H1 (cell line): ENCODE results near the gene DECR2. TPM values are rescaled to one million over a fixed set of nuclear protein-coding genes. Genes with fewer than 3 reads are reported as not detected.

Source experiments
- CTCF ChIA-PET: fragments of 300-600 bp; sonication (Branson Sonifier 250); formaldehyde crosslinking; loops from one replicate; lab custom pipeline; 2021; ENCODE audit not compliant: partially characterized antibody; lab: Charles Lee
- POLR2A ChIA-PET: fragments of 300-600 bp; sonication (Branson Sonifier 250); formaldehyde crosslinking; loops from one replicate; lab custom pipeline; 2021; ENCODE audit warnings: inconsistent platforms; ENCODE audit not compliant: partially characterized antibody; lab: Charles Lee
- DNase-seq, 2 experiments: peaks; one replicate each; pipeline versions ENCODE4 v3.0.0 to v3.0.0-alpha.2; 2010 to 2022; ENCODE audit warnings: low spot score in 2 of 2, low read depth in 1 of 2, mixed read lengths in 1 of 2
- FAIRE-seq: peaks from 2 replicates; lab custom pipeline; 2011; peaks lifted over from hg19 to GRCh38; lab: Jason Lieb, UNC
- H2AFZ ChIP-seq: 2 replicates; pipeline ENCODE4 v1.8.1; 2012; ENCODE audit warnings: low read length, inconsistent platforms
- H2AK5ac ChIP-seq: 2 replicates; pipeline ENCODE4 v1.6.1; 2013; ENCODE audit warnings: low read depth, low read length
- H2BK120ac ChIP-seq: replicated peaks from 2 replicates; pipeline ENCODE3; 2013; ENCODE audit warnings: low read depth, low read length, inconsistent platforms
- H2BK12ac ChIP-seq: 2 replicates; pipeline ENCODE4 v1.6.1; 2013; ENCODE audit warnings: low read depth, low read length
- H2BK15ac ChIP-seq: 2 replicates; pipeline ENCODE4 v1.6.1; 2013; ENCODE audit warnings: low read length
- H2BK20ac ChIP-seq: 2 replicates; pipeline ENCODE4 v1.6.1; 2013; ENCODE audit warnings: low read length
- H2BK5ac ChIP-seq: 2 replicates; pipeline ENCODE4 v1.6.1; 2013; ENCODE audit warnings: low read depth, low read length
- H3K14ac ChIP-seq: 2 replicates; pipeline ENCODE4 v1.6.1; 2013; ENCODE audit warnings: inconsistent platforms; ENCODE audit not compliant: insufficient read length
- H3K18ac ChIP-seq: 2 replicates; pipeline ENCODE4 v1.6.1; 2013; ENCODE audit warnings: low read length; ENCODE audit errors: extremely low read depth
- H3K23ac ChIP-seq: 2 replicates; pipeline ENCODE4 v1.6.1; 2013; ENCODE audit warnings: inconsistent platforms; ENCODE audit not compliant: insufficient read length
- H3K23me2 ChIP-seq: 2 replicates; pipeline ENCODE4 v1.6.1; 2013; ENCODE audit warnings: low read depth, low read length
- H3K27ac ChIP-seq: 2 replicates; pipeline ENCODE4 v1.6.1; 2011; ENCODE audit warnings: low read depth, low read length, inconsistent platforms
- H3K27me3 ChIP-seq, 4 experiments: replicated peaks in 1 of 4; 1 replicate in 1 of 4; 2 replicates in 3 of 4; pipeline versions ENCODE4 v1.6.1 to v1.8.1; 2011 to 2013; ENCODE audit warnings: low read length in 3 of 4, mild to moderate bottlenecking in 3 of 4, inconsistent platforms in 2 of 4, mixed read lengths in 2 of 4, moderate library complexity in 1 of 4; ENCODE audit not compliant: control insufficient read depth in 3 of 4, insufficient read depth in 3 of 4; ENCODE audit errors: extremely low read depth in 1 of 4
- H3K36me3 ChIP-seq, 4 experiments: 2 replicates each; pipeline versions ENCODE4 v1.6.1 to v1.8.1; 2011 to 2013; ENCODE audit warnings: mild to moderate bottlenecking in 4 of 4, low read length in 3 of 4, moderate library complexity in 2 of 4, control low read depth in 1 of 4, inconsistent platforms in 1 of 4; ENCODE audit not compliant: insufficient read depth in 4 of 4, control insufficient read depth in 2 of 4
- H3K4ac ChIP-seq: replicated peaks from 2 replicates; pipeline ENCODE3; 2013; ENCODE audit warnings: low read length, low read depth, mixed read lengths, inconsistent platforms; ENCODE audit not compliant: insufficient read length
- H3K4me1 ChIP-seq, 4 experiments: replicated peaks in 1 of 4; 1 replicate in 1 of 4; 2 replicates in 3 of 4; pipeline versions ENCODE4 v1.6.1 to v1.8.1; 2011 to 2013; ENCODE audit warnings: low read length in 3 of 4, inconsistent platforms in 2 of 4, mixed read lengths in 1 of 4; ENCODE audit not compliant: insufficient read depth in 4 of 4, control insufficient read depth in 3 of 4
- H3K4me2 ChIP-seq, 2 experiments: 2 replicates each; pipeline versions ENCODE4 v1.6.1 to v1.8.1; 2011 to 2013; ENCODE audit warnings: low read depth in 2 of 2, low read length in 2 of 2, control low read depth in 1 of 2, inconsistent platforms in 1 of 2, mild to moderate bottlenecking in 1 of 2; ENCODE audit not compliant: insufficient read depth in 1 of 2
- H3K4me3 ChIP-seq, 4 experiments: fragments of 200-600, 300-600 bp in 1 of 4; sonication (generic), shearing (Covaris generic), sonication (Bioruptor Twin) in 1 of 4; 2 replicates each; pipeline versions ENCODE4 v1.5.1 to v1.8.1; 2011 to 2016; ENCODE audit warnings: low read length in 4 of 4, low read depth in 3 of 4, control low read depth in 2 of 4, inconsistent platforms in 2 of 4, mild to moderate bottlenecking in 2 of 4, mixed read lengths in 1 of 4, moderate library complexity in 1 of 4; ENCODE audit not compliant: insufficient read depth in 2 of 4; ENCODE audit errors: extremely low read depth in 1 of 4
- H3K56ac ChIP-seq: replicated peaks from 2 replicates; pipeline ENCODE3; 2013; ENCODE audit warnings: low read depth, mild to moderate bottlenecking, mixed read lengths, low read length, inconsistent platforms; ENCODE audit not compliant: insufficient read length
- H3K79me1 ChIP-seq: 2 replicates; pipeline ENCODE4 v1.6.1; 2013; ENCODE audit warnings: low read depth, low read length, control low read depth
- H3K79me2 ChIP-seq, 2 experiments: 2 replicates each; pipeline versions ENCODE4 v1.6.1 to v1.8.1; 2012 to 2013; ENCODE audit warnings: low read length in 2 of 2, mild to moderate bottlenecking in 2 of 2, inconsistent platforms in 1 of 2; ENCODE audit not compliant: insufficient read depth in 2 of 2, control insufficient read depth in 1 of 2
- H3K9ac ChIP-seq, 4 experiments: replicated peaks in 1 of 4; 1 replicate in 1 of 4; 2 replicates in 3 of 4; pipeline versions ENCODE4 v1.6.1 to v1.8.1; 2011 to 2013; ENCODE audit warnings: low read depth in 3 of 4, low read length in 3 of 4, control low read depth in 2 of 4, mild to moderate bottlenecking in 2 of 4, moderate library complexity in 2 of 4, inconsistent platforms in 1 of 4; ENCODE audit errors: extremely low read depth in 1 of 4
- H3K9me3 ChIP-seq, 2 experiments: 2 replicates each; pipeline versions ENCODE4 v1.6.1 to v1.8.1; 2012 to 2013; ENCODE audit warnings: mild to moderate bottlenecking in 2 of 2, moderate library complexity in 2 of 2, control low read depth in 1 of 2, inconsistent platforms in 1 of 2, low read depth in 1 of 2, low read length in 1 of 2, mixed read lengths in 1 of 2; ENCODE audit not compliant: insufficient read depth in 2 of 2
- H4K20me1 ChIP-seq, 2 experiments: replicated peaks in 1 of 2; 2 replicates each; pipeline versions ENCODE3 to v1.8.1; 2011 to 2013; ENCODE audit warnings: inconsistent platforms in 2 of 2, low read length in 2 of 2, mild to moderate bottlenecking in 1 of 2; ENCODE audit not compliant: insufficient read depth in 2 of 2, control insufficient read depth in 1 of 2
- H4K5ac ChIP-seq: 2 replicates; pipeline ENCODE4 v1.6.1; 2013; ENCODE audit warnings: low read length, low read depth, mixed read lengths, inconsistent platforms; ENCODE audit not compliant: insufficient read length
- H4K8ac ChIP-seq: 2 replicates; pipeline ENCODE4 v1.8.0; 2013; ENCODE audit warnings: mild to moderate bottlenecking, moderate library complexity, low read length, inconsistent platforms; ENCODE audit not compliant: insufficient read depth; ENCODE audit errors: extremely low read depth
- H4K91ac ChIP-seq: replicated peaks from 2 replicates; pipeline ENCODE3; 2013; ENCODE audit warnings: low read length, mixed read lengths, inconsistent platforms; ENCODE audit not compliant: insufficient read length
- CHD1 ChIP-seq: IDR thresholded peaks from 2 replicates; pipeline ENCODE4 v1.6.1; 2012; ENCODE audit warnings: low read depth, low read length, improper control_type of control experiment
- CTBP2 ChIP-seq: IDR thresholded peaks from 2 replicates; pipeline ENCODE4 v1.7.0; 2011; ENCODE audit warnings: borderline replicate concordance, mild to moderate bottlenecking, moderate library complexity, mixed read lengths, low read length; ENCODE audit not compliant: insufficient read depth, insufficient read length
- MAFK ChIP-seq: IDR thresholded peaks from 2 replicates; pipeline ENCODE4 v1.6.1; 2012; ENCODE audit warnings: low read depth, mild to moderate bottlenecking, improper control_type of control experiment, low read length
- RFX5 ChIP-seq: IDR thresholded peaks from 2 replicates; pipeline ENCODE4 v1.6.1; 2011; ENCODE audit warnings: low read depth, low read length, improper control_type of control experiment, borderline replicate concordance
- SP2 ChIP-seq: IDR thresholded peaks from 2 replicates; pipeline ENCODE4 v1.6.1; 2012; ENCODE audit warnings: mild to moderate bottlenecking, low read length, inconsistent platforms
- SP4 ChIP-seq: IDR thresholded peaks from 2 replicates; pipeline ENCODE4 v1.6.1; 2012; ENCODE audit warnings: low read length, inconsistent platforms
- WGBS, 2 experiments: shearing (Covaris generic) in 1 of 2; methylation state at CpG; one replicate each; pipeline versions ENCODE4 v1.1.6 to v1.1.7; 2013 to 2015; ENCODE audit warnings: low lambda C conversion rate in 2 of 2, mixed read lengths in 2 of 2, inconsistent platforms in 1 of 2, low coverage in 1 of 2, missing lambda C conversion rate in 1 of 2; ENCODE audit not compliant: insufficient replicate concordance in 2 of 2, insufficient coverage in 1 of 2, insufficient read length in 1 of 2; ENCODE audit errors: extremely low coverage in 1 of 2, missing lambda C conversion rate in 1 of 2; 5-methylcytosine and 5-hydroxymethylcytosine counted together
- polyA plus RNA-seq, 7 experiments: library from polyadenylated mRNA; depleted of rRNA in 3 of 7; stranded (reverse) in 5 of 7; unstranded in 2 of 7; fragments of >200 nt in 5 of 7; fragments of 200-250 nt in 2 of 7; gene quantifications; 1 replicate in 5 of 7; 2 replicates in 1 of 7; 4 replicates in 1 of 7; pipeline versions ENCODE4 v1.2.1 to v1.2.3, GENCODE V29; 2011 to 2013; ENCODE audit warnings: missing spikeins in 2 of 7, mixed read lengths in 2 of 7
- total RNA-seq: library from RNA; stranded (reverse); fragmentation: NEBNext Ultra II Directional; extraction: Animal tissue kit (Norgen Biotek cat#: 25700); gene quantifications from 2 replicates; pipeline ENCODE4 v1.2.1, GENCODE V29; 2021

Gene DECR2
- total and polyA plus RNA-seq, 2 of the 8 experiments (the other 6 are each of a cell fraction or from before 2014, with no cell fraction given): 28.2 to 39.9 TPM

DNA sequence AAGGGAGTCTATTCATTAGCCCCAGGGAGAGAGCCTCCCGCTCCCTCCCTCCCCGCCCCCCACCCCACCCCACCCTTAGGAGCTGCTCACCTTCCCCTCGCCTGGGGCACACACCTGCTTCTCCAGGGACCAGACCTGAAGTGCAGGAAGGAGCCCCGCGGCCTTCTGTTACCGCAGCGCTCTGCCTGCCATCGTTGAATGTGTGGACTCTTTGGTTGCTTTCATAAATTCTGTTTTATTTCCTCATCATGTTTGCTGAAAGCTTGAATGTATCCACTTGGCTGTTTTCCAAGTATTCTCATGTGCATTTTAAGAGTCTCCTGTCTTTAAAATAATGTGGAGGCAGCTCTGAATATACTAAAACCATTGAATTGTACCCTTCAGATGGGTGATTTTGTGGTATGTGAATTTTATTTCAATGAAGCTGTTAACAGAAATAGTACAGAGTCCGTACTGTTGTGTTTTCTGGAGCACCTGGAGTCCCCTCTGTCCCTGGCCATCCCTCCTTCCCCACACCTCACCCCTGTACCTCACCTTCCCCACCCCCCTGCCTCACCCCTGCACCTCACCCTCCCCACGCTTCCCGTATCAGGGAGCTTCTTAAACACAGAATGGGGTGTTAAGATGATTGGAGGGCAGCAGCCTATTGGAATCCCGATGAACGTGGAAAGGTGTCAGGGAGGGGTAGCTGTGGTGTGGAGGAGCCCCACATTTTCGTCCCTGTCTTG lies 49.3 kb downstream of the DECR2 start:
- H3K9me3 ChIP-seq: no peaks in the 10 kb centered on the region
- no peak overlapping the region for H2BK5ac ChIP-seq
- WGBS, 2 experiments: 87% methylated on average over 13 of the region's 14 CpGs; no CpG with 5 or more reads in 1 of the 2 experiments
- H2BK120ac ChIP-seq: no peak overlapping the region
- ChIA-PET POLR2A (interaction anchor here (0.7 to 1.3 kb wide), 2 partner anchors 47 to 64 kb away, joined by 3 to 4 read pairs; no protein-coding TSS in a partner anchor), CTCF (interaction anchor here (0.6 to 1.7 kb wide), 7 partner anchors 10 to 47 kb away, joined by 3 to 7 read pairs (median 3); no protein-coding TSS in a partner anchor)
- H3K27ac ChIP-seq: no peak overlapping the region
- no peak overlapping the region for H3K4ac ChIP-seq
- no peak overlapping the region for H3K4me3 ChIP-seq
- no peaks in the 10 kb centered on the region for H3K27me3 ChIP-seq
- DNase-seq (no peak), FAIRE-seq (no peak)
- no peak overlapping the region for H3K14ac ChIP-seq
- H3K23me2 ChIP-seq: no peaks in the 10 kb centered on the region
- no peak overlapping the region; a peak in 1 of 4 replicates for H3K4me2 ChIP-seq
- peaks cover 0 to 1% of the 10 kb centered on the region in 2 experiments for H4K20me1 ChIP-seq
- no peaks in the 10 kb centered on the region; a peak in 1 of 7 replicates for H3K4me1 ChIP-seq
- no peak overlapping the region for H4K5ac ChIP-seq
- no peak overlapping the region for H3K18ac ChIP-seq
- H4K8ac ChIP-seq: no peak overlapping the region
- H2AK5ac ChIP-seq: no peak overlapping the region; the same call in 1 of the 2 replicates
- H2BK20ac ChIP-seq: no peak overlapping the region
- H2BK12ac ChIP-seq: no peak overlapping the region
- no peak overlapping the region for H3K23ac ChIP-seq
- H4K91ac ChIP-seq: no peak overlapping the region
- H3K79me2 ChIP-seq: peaks cover 0 to 7% of the 10 kb centered on the region in 2 experiments; a peak in 2 of 4 replicates
- no peak overlapping the region for H3K9ac ChIP-seq
- no peak overlapping the region for H2AFZ ChIP-seq
- no peak overlapping the region for H2BK15ac ChIP-seq
- no peak overlapping the region for H3K56ac ChIP-seq
- H3K79me1 ChIP-seq: peaks cover 7% of the 10 kb centered on the region; the same call in 1 of the 2 replicates
- no peaks in the 10 kb centered on the region for H3K36me3 ChIP-seq
- TF ChIP-seq SP2 (no peak), SP4 (no peak), MAFK (no peak), CTBP2 (no peak), RFX5 (no peak), CHD1 (no peak)
